Measurements from ENCODE around the gene NEGR1.

DNA sequence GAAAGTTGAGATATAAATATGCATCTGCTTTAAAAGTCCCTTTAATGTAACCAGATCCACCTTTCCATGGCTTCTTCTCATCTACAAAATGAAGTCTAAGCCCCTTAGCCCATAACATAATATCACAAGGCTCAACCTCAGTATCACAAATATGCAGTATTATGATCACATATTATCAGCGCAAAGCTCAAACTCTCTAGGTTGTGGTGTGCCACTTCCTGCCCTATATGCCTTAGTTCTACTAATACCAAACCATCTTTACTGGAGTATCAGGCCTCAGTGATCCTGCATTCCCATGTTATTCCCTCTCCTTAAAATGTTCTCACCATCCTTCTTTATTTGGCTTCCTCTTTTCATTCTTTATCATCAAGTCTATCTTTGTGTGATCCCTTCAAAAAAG is 301.8 kb downstream of the NEGR1 start:
- TF ChIP-seq, protein P1, sequence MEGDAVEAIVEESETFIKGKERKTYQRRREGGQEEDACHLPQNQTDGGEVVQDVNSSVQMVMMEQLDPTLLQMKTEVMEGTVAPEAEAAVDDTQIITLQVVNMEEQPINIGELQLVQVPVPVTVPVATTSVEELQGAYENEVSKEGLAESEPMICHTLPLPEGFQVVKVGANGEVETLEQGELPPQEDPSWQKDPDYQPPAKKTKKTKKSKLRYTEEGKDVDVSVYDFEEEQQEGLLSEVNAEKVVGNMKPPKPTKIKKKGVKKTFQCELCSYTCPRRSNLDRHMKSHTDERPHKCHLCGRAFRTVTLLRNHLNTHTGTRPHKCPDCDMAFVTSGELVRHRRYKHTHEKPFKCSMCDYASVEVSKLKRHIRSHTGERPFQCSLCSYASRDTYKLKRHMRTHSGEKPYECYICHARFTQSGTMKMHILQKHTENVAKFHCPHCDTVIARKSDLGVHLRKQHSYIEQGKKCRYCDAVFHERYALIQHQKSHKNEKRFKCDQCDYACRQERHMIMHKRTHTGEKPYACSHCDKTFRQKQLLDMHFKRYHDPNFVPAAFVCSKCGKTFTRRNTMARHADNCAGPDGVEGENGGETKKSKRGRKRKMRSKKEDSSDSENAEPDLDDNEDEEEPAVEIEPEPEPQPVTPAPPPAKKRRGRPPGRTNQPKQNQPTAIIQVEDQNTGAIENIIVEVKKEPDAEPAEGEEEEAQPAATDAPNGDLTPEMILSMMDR (IDR thresholded peaks at IDR 0.05; ENCODE audit: low read depth, low read length) = no peak
- no peak for TF ChIP-seq EZH2phosphoT487 (IDR thresholded peaks at IDR 0.05; ENCODE audit: low read depth)
